Measurements from ENCODE around the gene ZDHHC3. TPM values are rescaled to one million over a fixed set of nuclear protein-coding genes. Genes with fewer than 3 reads are reported as not detected.

Gene ZDHHC3
- total RNA-seq, 4 donors from 2014 or later, result 77.2 to 127 (median 111) TPM

- TF ChIP-seq CTCF (IDR thresholded peaks at IDR 0.05; ENCODE audit: low read depth), result no peak
Observed at GRCh38 chr3:44926921-44927320, 49.1 kb downstream of the ZDHHC3 start.

GRCh38 chr3:44926172-44926571 lies 49.8 kb downstream of the ZDHHC3 start:
- no peak for TF ChIP-seq CTCF (IDR thresholded peaks at IDR 0.05; ENCODE audit: low read depth)

- TF ChIP-seq CTCF (IDR thresholded peaks at IDR 0.05; ENCODE audit: low read depth), result no peak
Observed at GRCh38 chr3:44924457-44925084, 51.4 kb downstream of the ZDHHC3 start.

GRCh38 chr3:44923632-44924456 lies 52.1 kb downstream of the ZDHHC3 start:
- TF ChIP-seq CTCF (IDR thresholded peaks at IDR 0.05; ENCODE audit: low read depth), result no peak

- TF ChIP-seq CTCF (IDR thresholded peaks at IDR 0.05; ENCODE audit: low read depth), result no peak
Observed at GRCh38 chr3:44920081-44920480, 55.9 kb downstream of the ZDHHC3 start.

GRCh38 chr3:44918581-44918980 lies 57.4 kb downstream of the ZDHHC3 start:
- TF ChIP-seq CTCF (IDR thresholded peaks at IDR 0.05; ENCODE audit: low read depth), result no peak

GRCh38 chr3:44918087-44918486 lies 57.9 kb downstream of the ZDHHC3 start:
- no peak for TF ChIP-seq CTCF (IDR thresholded peaks at IDR 0.05; ENCODE audit: low read depth)

Data from subcutaneous adipose tissue (tissue), 4 donors.